Gastrocnemius medialis (tissue), 4 donors: ENCODE results near the gene NGEF. TPM values are rescaled to one million over a fixed set of nuclear protein-coding genes. Genes with fewer than 3 reads are reported as not detected.

Experiments used
- ATAC-seq, 2 donors: fragments of 150-250 bp; one replicate each; pipeline ENCODE4 v1.9.1; 2016
- DNase-seq, 2 donors: peaks; one replicate each; pipeline ENCODE4 v3.0.0-alpha.2; 2019
- H3K27ac ChIP-seq, 4 donors: fragments of 200-600 bp; sonication (generic); 1 replicate in 1 of 4; 2 replicates in 3 of 4; pipeline ENCODE4 v1.5.1; 2016 to 2018; ENCODE audit warnings: mild to moderate bottlenecking in 2 of 4, moderate library complexity in 1 of 4
- H3K27me3 ChIP-seq, 3 donors: fragments of 200-600 bp; sonication (generic) in 2 of 3; 1 replicate in 1 of 3; 2 replicates in 2 of 3; pipeline versions ENCODE4 v1.5.1 to v1.6.0; 2016 to 2019; ENCODE audit warnings: mild to moderate bottlenecking in 1 of 3, moderate library complexity in 1 of 3
- H3K36me3 ChIP-seq, 2 donors: fragments of 200-600 bp; sonication (generic) in 1 of 2; one replicate each; pipeline ENCODE4 v1.5.1; 2017 to 2018
- H3K4me1 ChIP-seq, 2 donors: fragments of 200-600 bp; sonication (generic) in 1 of 2; one replicate each; pipeline ENCODE4 v1.5.1; 2016 to 2017; ENCODE audit warnings: mild to moderate bottlenecking in 2 of 2
- H3K4me3 ChIP-seq, 4 donors: fragments of 200-600 bp; sonication (generic) in 3 of 4; 1 replicate in 1 of 4; 2 replicates in 3 of 4; pipeline ENCODE4 v1.5.1; 2016 to 2019; ENCODE audit warnings: mild to moderate bottlenecking in 2 of 4
- H3K9me3 ChIP-seq, 3 donors: fragments of 200-600 bp; sonication (generic) in 2 of 3; 1 replicate in 1 of 3; 2 replicates in 2 of 3; pipeline ENCODE4 v1.5.1; 2016 to 2019
- CTCF ChIP-seq, 5 experiments: fragments of 450-650 bp in 3 of 5; fragments of 200-600 bp in 2 of 5; sonication (generic) in 2 of 5; IDR thresholded peaks in 4 of 5; conservative IDR thresholded peaks in 1 of 5; 1 replicate in 4 of 5; 2 replicates in 1 of 5; pipeline ENCODE4 v1.5.1; 2016 to 2019; ENCODE audit warnings: antibody characterized with exemption in 5 of 5, mild to moderate bottlenecking in 3 of 5, moderate library complexity in 3 of 5
- POLR2A ChIP-seq, 2 donors: fragments of 450-650 bp; IDR thresholded peaks; one replicate each; pipeline ENCODE4 v1.6.1; 2017; ENCODE audit warnings: antibody characterized with exemption in 2 of 2, mild to moderate bottlenecking in 2 of 2, moderate library complexity in 2 of 2
- in situ Hi-C, 4 donors: fragments of 200-750 bp; cut with MboI; loops; one replicate each; pipeline versions ENCODE4 v1.15.0 to v1.8.0; 2017; ENCODE audit warnings: low sequenced_read_pairs in 4 of 4
- intact Hi-C: fragments of 100-400 bp; cut with DNase I; formaldehyde crosslinking; loops from one replicate; pipeline ENCODE4 v1.15.1; 2023; ENCODE audit warnings: low total_unique reads
- total RNA-seq, 4 donors: library from RNA; depleted of rRNA; stranded (reverse); fragments of >200 nt; gene quantifications; one replicate each; pipeline versions ENCODE4 v1.1.0 to v1.2.3, GENCODE V29; 2016

Gene NGEF
- total RNA-seq, 4 donors from 2014 or later = 0.66 to 1.5 (median 0.84) TPM; not detected in 1

DNA sequence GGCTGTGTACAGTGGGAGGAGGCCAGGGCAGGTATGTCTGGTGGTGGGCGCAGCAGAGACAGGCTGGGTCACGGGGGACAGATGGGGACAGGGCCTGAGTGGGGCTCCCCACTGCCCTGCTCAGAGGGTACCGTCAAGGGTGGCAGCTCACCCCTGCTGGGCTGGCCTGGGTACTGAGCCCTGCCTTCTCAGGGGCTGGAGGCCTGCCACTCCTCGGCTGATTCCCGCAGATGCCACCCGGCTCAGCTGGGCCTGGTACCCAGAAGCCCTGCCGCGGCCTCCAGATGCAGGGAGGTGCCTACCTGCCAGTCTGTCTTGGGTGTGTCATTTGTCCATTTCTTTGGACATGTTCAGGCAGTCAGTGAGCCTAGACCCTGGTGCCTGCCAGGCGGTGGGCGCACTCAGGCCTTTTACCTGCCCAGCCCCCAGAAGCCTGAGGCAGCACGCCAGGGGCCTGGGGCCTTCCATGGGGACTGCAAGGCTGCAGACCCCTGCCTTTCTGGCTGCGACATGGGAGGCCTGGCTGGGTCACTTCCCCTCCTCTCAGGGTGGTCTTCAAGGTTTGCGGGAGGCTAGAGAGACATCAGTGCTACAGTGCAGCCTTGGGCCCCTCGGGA, 139.7 kb downstream of the NGEF start:
- Histone ChIP-seq H3K36me3 (no peaks in the 10 kb centered on the region), H3K4me3 (no peak overlapping the region), H3K27me3 (no peaks in the 10 kb centered on the region), H3K4me1 (peaks cover 0 to 4% of the 10 kb centered on the region in 2 donors), H3K27ac (no peak overlapping the region), H3K9me3 (no peaks in the 10 kb centered on the region)
- intact Hi-C loops = no loop called here
- no peak for DNase-seq
- in situ Hi-C loops = loop anchor here in 1 of 4 donors (25.0 kb wide), 1 partner anchor 261 kb away; no protein-coding TSS in a partner anchor
- no peak for ATAC-seq
- TF ChIP-seq CTCF (IDR thresholded peaks at IDR 0.05 in 4 of 5, conservative IDR thresholded peaks at IDR 0.05 in 1 of 5) = no peak
- TF ChIP-seq POLR2A (IDR thresholded peaks at IDR 0.05) = no peak

DNA sequence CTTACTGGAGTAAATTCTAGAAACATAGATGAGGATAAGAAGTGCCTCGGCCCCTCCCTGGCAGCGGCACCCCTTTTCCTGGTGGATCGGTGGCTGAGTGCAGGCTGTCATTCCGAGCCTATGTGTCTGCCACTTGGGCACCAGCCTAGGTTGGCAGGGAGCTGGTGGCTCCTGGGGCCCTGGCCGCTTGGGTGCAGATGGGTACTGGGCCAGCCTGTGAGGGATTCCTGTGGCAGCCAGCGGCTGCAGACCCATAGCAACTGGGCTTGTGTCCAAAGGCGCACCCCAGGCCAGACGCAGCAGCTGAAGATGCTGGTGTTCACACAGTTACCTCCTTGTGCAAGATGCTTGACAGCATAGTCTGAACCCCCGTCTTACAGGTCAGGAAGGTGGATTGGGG, 140.2 kb downstream of the NGEF start:
- Histone ChIP-seq H3K27me3 (no peaks in the 10 kb centered on the region), H3K4me1 (peaks cover 0 to 4% of the 10 kb centered on the region in 2 donors), H3K27ac (no peak overlapping the region), H3K9me3 (no peaks in the 10 kb centered on the region), H3K36me3 (no peaks in the 10 kb centered on the region), H3K4me3 (no peak overlapping the region)
- intact Hi-C loops = no loop called here
- ATAC-seq = no peak
- no peak for DNase-seq
- in situ Hi-C loops = loop anchor here in 1 of 4 donors (25.0 kb wide), 1 partner anchor 261 kb away; no protein-coding TSS in a partner anchor
- no peak for TF ChIP-seq CTCF (IDR thresholded peaks at IDR 0.05 in 4 of 5, conservative IDR thresholded peaks at IDR 0.05 in 1 of 5)
- no peak for TF ChIP-seq POLR2A (IDR thresholded peaks at IDR 0.05)

GRCh38 chr2:232871835-232872736, 141.0 kb downstream of the NGEF start:
- no peak overlapping the region for H3K27ac ChIP-seq
- no peak overlapping the region for H3K4me3 ChIP-seq
- no peak for ATAC-seq
- H3K4me1 ChIP-seq = peaks cover 0 to 4% of the 10 kb centered on the region in 2 donors
- no peaks in the 10 kb centered on the region for H3K9me3 ChIP-seq
- in situ Hi-C loops (loop anchor here in 1 of 4 donors (25.0 kb wide), 1 partner anchor 260 kb away; no protein-coding TSS in a partner anchor), intact Hi-C loops (no loop called here)
- DNase-seq = no peak
- H3K27me3 ChIP-seq = no peaks in the 10 kb centered on the region
- no peak for TF ChIP-seq CTCF (IDR thresholded peaks at IDR 0.05 in 4 of 5, conservative IDR thresholded peaks at IDR 0.05 in 1 of 5)
- no peak for TF ChIP-seq POLR2A (IDR thresholded peaks at IDR 0.05)
- H3K36me3 ChIP-seq = no peaks in the 10 kb centered on the region

GRCh38 chr2:232871418-232871834, 141.6 kb downstream of the NGEF start:
- no peak for TF ChIP-seq CTCF (IDR thresholded peaks at IDR 0.05 in 4 of 5, conservative IDR thresholded peaks at IDR 0.05 in 1 of 5)
- no peak for TF ChIP-seq POLR2A (IDR thresholded peaks at IDR 0.05)
- in situ Hi-C loops (loop anchor here in 1 of 4 donors (25.0 kb wide), 1 partner anchor 259 kb away; no protein-coding TSS in a partner anchor), intact Hi-C loops (no loop called here)
- Histone ChIP-seq H3K27ac (no peak overlapping the region), H3K4me1 (peaks cover 0 to 4% of the 10 kb centered on the region in 2 donors), H3K9me3 (no peaks in the 10 kb centered on the region), H3K27me3 (no peaks in the 10 kb centered on the region), H3K4me3 (no peak overlapping the region), H3K36me3 (no peaks in the 10 kb centered on the region)
- DNase-seq = no peak
- ATAC-seq = no peak
